SU-DHL-6 (cell line): Measurements from ENCODE around the gene SCARF2.
"Not testable (repeated sequence)": the region's sequence is repeated elsewhere in the genome, so short reads cannot be mapped to it uniquely, and the experiment has no call there.

Experiments
- H2AFZ ChIP-seq: fragments of 200-600 bp; sonication (generic); 2 replicates; pipeline ENCODE4 v1.6.1; 2014; ENCODE audit warnings: low read depth, mild to moderate bottlenecking, moderate library complexity, mixed read lengths, antibody characterized with exemption, low read length; ENCODE audit not compliant: severe bottlenecking
- H3F3A ChIP-seq: fragments of 200-600 bp; shearing (Covaris generic); 2 replicates; pipeline ENCODE4 v1.6.0; 2016; ENCODE audit warnings: antibody characterized with exemption, mild to moderate bottlenecking; ENCODE audit not compliant: insufficient read depth
- H3K27ac ChIP-seq: fragments of 200-600 bp; sonication (generic); 2 replicates; pipeline ENCODE4 v1.5.1; 2016; ENCODE audit warnings: low read depth, mild to moderate bottlenecking, low read length, moderate library complexity, mixed read lengths
- H3K27me3 ChIP-seq: fragments of 200-600 bp; sonication (generic), shearing (Covaris generic); 2 replicates; pipeline ENCODE4 v1.6.0; 2014; ENCODE audit warnings: mild to moderate bottlenecking, low read length
- H3K36me3 ChIP-seq: fragments of 200-600 bp; sonication (generic); 2 replicates; pipeline ENCODE4 v1.6.1; 2014; ENCODE audit warnings: mild to moderate bottlenecking, low read length, mixed read lengths
- H3K4me2 ChIP-seq: fragments of 300-600, 200-600 bp; shearing (Covaris generic), sonication (generic); 2 replicates; pipeline ENCODE4 v1.6.0; 2014; ENCODE audit warnings: low read length, low read depth, mild to moderate bottlenecking; ENCODE audit not compliant: poor library complexity, severe bottlenecking
- H3K4me3 ChIP-seq: fragments of 200-600 bp; sonication (generic); 2 replicates; pipeline ENCODE4 v1.5.1; 2014; ENCODE audit warnings: antibody characterized with exemption, low read length, mild to moderate bottlenecking, mixed read lengths; ENCODE audit not compliant: insufficient read depth, poor library complexity, severe bottlenecking
- H3K79me2 ChIP-seq: fragments of 200-600 bp; sonication (generic); 2 replicates; pipeline ENCODE4 v1.6.1; 2014; ENCODE audit warnings: mild to moderate bottlenecking, low read length, moderate library complexity; ENCODE audit not compliant: insufficient read depth
- H3K9ac ChIP-seq: fragments of 200-600 bp; sonication (generic); 2 replicates; pipeline ENCODE4 v1.7.0; 2014; ENCODE audit warnings: mild to moderate bottlenecking, low read length
- H3K9me2 ChIP-seq: fragments of 200-600 bp; sonication (generic); replicated peaks from 2 replicates; pipeline ENCODE4 v1.6.1; 2014; ENCODE audit warnings: low read length; ENCODE audit not compliant: insufficient read depth
- H3K9me3 ChIP-seq: fragments of 200-600 bp; sonication (generic); 2 replicates; pipeline ENCODE4 v1.6.1; 2014; ENCODE audit warnings: low read length, mixed read lengths; ENCODE audit not compliant: insufficient read depth
- H4K20me1 ChIP-seq: fragments of 200-600 bp; sonication (generic); 2 replicates; pipeline ENCODE4 v1.6.1; 2014; ENCODE audit warnings: low read depth, mild to moderate bottlenecking, antibody characterized with exemption, low read length, moderate library complexity, mixed read lengths
- EZH2phosphoT487 ChIP-seq: fragments of 200-600 bp; sonication (generic), shearing (Covaris generic); conservative IDR thresholded peaks from 2 replicates; pipeline ENCODE4 v1.6.1; 2018; ENCODE audit warnings: mild to moderate bottlenecking, antibody characterized with exemption, low read length, moderate library complexity, mixed read lengths
- TF ChIP-seq, protein P1 (sequence below): fragments of 200-600 bp; sonication (generic); IDR thresholded peaks from one replicate; pipeline ENCODE4 v1.5.1; 2017; ENCODE audit warnings: antibody characterized with exemption, mild to moderate bottlenecking, low read length, moderate library complexity; ENCODE audit not compliant: insufficient read depth, poor library complexity, severe bottlenecking

The SCARF2 gene

DNA sequence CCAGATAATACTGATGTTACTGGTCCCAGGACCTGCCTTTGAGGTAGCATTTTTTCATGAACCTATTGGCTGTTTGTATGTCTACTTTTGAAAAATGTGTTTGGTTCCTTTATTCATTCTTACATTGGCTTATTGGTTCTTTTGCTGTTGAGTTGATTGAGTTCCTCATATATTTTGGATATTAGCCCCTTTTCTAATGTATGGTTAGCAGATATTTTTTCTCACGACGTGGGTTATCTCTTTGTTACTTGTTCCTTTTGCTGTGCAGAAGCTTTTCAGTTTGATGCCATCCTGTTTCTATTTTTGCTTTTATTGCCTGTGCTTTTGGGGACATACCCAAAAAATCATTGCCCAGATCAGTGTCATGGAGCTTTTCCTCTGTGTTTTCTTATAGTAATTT, 53.5 kb downstream of the SCARF2 start:
- no peaks in the 10 kb centered on the region for H3K27me3 ChIP-seq
- no peak overlapping the region for H2AFZ ChIP-seq
- no peaks in the 10 kb centered on the region for H3K9me2 ChIP-seq
- H3K9ac ChIP-seq, result no peak overlapping the region
- H3F3A ChIP-seq, result no peaks in the 10 kb centered on the region
- H3K9me3 ChIP-seq, result no peaks in the 10 kb centered on the region
- TF ChIP-seq, protein P1, sequence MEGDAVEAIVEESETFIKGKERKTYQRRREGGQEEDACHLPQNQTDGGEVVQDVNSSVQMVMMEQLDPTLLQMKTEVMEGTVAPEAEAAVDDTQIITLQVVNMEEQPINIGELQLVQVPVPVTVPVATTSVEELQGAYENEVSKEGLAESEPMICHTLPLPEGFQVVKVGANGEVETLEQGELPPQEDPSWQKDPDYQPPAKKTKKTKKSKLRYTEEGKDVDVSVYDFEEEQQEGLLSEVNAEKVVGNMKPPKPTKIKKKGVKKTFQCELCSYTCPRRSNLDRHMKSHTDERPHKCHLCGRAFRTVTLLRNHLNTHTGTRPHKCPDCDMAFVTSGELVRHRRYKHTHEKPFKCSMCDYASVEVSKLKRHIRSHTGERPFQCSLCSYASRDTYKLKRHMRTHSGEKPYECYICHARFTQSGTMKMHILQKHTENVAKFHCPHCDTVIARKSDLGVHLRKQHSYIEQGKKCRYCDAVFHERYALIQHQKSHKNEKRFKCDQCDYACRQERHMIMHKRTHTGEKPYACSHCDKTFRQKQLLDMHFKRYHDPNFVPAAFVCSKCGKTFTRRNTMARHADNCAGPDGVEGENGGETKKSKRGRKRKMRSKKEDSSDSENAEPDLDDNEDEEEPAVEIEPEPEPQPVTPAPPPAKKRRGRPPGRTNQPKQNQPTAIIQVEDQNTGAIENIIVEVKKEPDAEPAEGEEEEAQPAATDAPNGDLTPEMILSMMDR, result no peak
- no peak for TF ChIP-seq EZH2phosphoT487
- no peak overlapping the region for H3K4me3 ChIP-seq
- H4K20me1 ChIP-seq, result no peaks in the 10 kb centered on the region
- H3K36me3 ChIP-seq, result no peaks in the 10 kb centered on the region
- no peak overlapping the region for H3K4me2 ChIP-seq
- H3K27ac ChIP-seq, result no peak overlapping the region
- H3K79me2 ChIP-seq, result no peaks in the 10 kb centered on the region

DNA sequence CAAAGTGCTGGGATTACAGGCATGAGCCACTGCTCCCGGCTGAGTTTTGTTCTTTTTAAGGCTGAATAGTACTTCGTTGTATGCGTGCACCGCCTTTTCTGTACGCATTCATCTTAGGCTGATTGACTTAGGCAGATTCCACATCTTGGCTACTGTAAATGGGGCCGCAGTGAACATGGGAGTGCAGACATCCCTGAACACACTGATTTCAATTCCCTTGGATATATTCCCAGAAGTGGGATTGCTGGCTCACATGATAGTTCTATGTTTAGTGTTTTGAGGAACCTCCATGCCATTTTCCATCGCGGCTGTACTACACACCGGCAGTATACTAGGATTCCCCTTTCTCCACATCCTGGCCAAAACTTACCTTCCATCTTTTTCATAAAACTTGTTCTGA, 54.1 kb downstream of the SCARF2 start:
- Histone ChIP-seq H3K4me3 (no peak overlapping the region), H3K9me2 (no peaks in the 10 kb centered on the region), H4K20me1 (no peaks in the 10 kb centered on the region), H3F3A (no peaks in the 10 kb centered on the region), H3K9me3 (no peaks in the 10 kb centered on the region), H3K27ac (no peak overlapping the region), H3K79me2 (no peaks in the 10 kb centered on the region), H3K27me3 (no peaks in the 10 kb centered on the region), H3K4me2 (no peak overlapping the region), H3K9ac (no peak overlapping the region), H2AFZ (no peak overlapping the region), H3K36me3 (no peaks in the 10 kb centered on the region)
- no peak for TF ChIP-seq EZH2phosphoT487
- TF ChIP-seq, protein P1, result no peak

DNA sequence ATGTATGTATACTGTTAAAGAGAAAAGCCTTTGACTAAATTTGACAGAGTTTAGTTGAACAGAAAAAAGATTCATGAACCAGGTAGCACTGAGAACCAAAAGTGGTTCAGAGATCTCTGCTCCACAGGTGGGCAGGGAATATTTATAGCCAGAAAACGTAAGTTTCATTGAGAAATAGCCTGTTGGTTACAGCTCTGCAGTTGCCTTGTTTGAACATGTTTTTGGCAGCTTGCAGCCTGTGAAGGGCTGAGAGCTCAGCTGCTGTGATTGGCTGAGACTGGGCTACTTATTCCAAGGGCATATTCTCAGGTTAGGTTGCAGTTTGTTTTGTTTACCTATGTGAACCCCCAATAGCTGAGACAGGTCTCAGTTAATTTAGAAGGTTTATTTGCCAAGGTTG, 57.1 kb downstream of the SCARF2 start:
- Histone ChIP-seq H3K4me3 (no peak overlapping the region), H3K9me2 (no peaks in the 10 kb centered on the region), H3K9ac (no peak overlapping the region), H3K27me3 (no peaks in the 10 kb centered on the region), H3K79me2 (no peaks in the 10 kb centered on the region), H4K20me1 (no peaks in the 10 kb centered on the region), H3K9me3 (no peaks in the 10 kb centered on the region), H3K27ac (no peak overlapping the region), H3F3A (no peaks in the 10 kb centered on the region), H2AFZ (no peak overlapping the region), H3K36me3 (no peaks in the 10 kb centered on the region), H3K4me2 (no peak overlapping the region)
- TF ChIP-seq, protein P1, result no peak
- no peak for TF ChIP-seq EZH2phosphoT487

DNA sequence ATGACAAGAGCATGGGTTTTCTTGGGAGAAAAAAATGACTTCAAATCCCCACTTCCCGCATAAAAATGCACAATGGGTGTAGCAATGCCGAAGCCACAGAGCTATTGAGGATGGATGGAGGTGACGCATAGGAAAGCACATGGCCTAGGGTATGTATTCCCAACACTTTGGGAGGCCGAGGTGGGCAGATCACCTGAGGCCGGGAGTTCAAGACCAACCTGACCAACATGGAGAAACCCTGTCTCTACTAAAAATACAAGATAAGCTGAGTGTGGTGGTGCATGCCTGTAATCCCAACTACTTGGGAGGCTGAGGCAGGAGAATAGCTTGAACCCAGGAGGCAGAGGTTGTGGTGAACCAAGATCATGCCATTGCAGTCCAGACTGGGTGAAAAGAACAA, 58.9 kb downstream of the SCARF2 start:
- H3K4me2 ChIP-seq, H3K27me3 ChIP-seq, H3K4me3 ChIP-seq, H2AFZ ChIP-seq, H3K9ac ChIP-seq, H4K20me1 ChIP-seq, H3K27ac ChIP-seq, H3K79me2 ChIP-seq, H3K9me3 ChIP-seq, H3K9me2 ChIP-seq, H3K36me3 ChIP-seq, H3F3A ChIP-seq: not testable (repeated sequence)
